Measurements from ENCODE around the gene LRP1B. TPM values are rescaled to one million over a fixed set of nuclear protein-coding genes. Genes with fewer than 3 reads are reported as not detected.
A peak's percentile ranks its signal among the peaks of the same experiment; 100 is the strongest.

Gene LRP1B
- polyA plus RNA-seq, 1 of the 3 experiments (the other 2 are of a cell fraction), result 0.28 TPM

DNA sequence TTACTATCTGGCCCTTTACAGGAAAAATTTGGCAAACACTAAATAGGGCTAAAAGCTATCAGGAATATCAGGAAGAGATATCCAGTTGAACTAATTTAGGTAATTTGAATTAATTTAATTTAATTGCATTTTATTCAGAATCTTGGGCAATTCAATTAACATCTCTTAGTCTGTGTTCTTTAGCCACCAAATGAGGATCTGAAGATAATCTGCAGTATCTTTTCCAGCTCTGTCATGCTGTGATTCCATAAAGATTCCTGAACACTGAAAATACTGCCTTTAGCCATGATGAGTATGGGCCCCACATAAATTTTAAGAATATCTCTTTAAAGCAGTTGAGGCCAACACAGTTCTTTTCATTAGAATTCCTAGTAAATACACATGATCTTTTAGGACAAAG, 1679.5 kb downstream of the LRP1B start:
- peaks cover 0 to 5% of the 10 kb centered on the region in 2 experiments; a peak in 1 of 4 replicates for H3K4me1 ChIP-seq (ENCODE audit: control insufficient read depth in 1 of 2, insufficient read depth in 2 of 2, low read depth in 1 of 2, low read length in 1 of 2)
- H2AFZ ChIP-seq (ENCODE audit: low read depth), result no peak overlapping the region
- H4K20me1 ChIP-seq (ENCODE audit: insufficient read depth), result no peaks in the 10 kb centered on the region
- no peak overlapping the region for H3K4me2 ChIP-seq
- TF ChIP-seq GATA2 (CRISPR knock-in tag; IDR thresholded peaks at IDR 0.05) (peak; percentile 27; the same call in 1 of the 2 replicates), RCOR1 (IDR thresholded peaks at IDR 0.05; ENCODE audit: low read length) (peak; percentile 79), EP300 (IDR thresholded peaks at IDR 0.05; ENCODE audit: borderline replicate concordance in 1 of 2, low read depth in 1 of 2, low read length in 1 of 2) (0 out of 4 replicates have a peak, but pooled peaks of 1 of the 2 experiments have one; percentile 29)
- TF ChIP-seq, protein P1, sequence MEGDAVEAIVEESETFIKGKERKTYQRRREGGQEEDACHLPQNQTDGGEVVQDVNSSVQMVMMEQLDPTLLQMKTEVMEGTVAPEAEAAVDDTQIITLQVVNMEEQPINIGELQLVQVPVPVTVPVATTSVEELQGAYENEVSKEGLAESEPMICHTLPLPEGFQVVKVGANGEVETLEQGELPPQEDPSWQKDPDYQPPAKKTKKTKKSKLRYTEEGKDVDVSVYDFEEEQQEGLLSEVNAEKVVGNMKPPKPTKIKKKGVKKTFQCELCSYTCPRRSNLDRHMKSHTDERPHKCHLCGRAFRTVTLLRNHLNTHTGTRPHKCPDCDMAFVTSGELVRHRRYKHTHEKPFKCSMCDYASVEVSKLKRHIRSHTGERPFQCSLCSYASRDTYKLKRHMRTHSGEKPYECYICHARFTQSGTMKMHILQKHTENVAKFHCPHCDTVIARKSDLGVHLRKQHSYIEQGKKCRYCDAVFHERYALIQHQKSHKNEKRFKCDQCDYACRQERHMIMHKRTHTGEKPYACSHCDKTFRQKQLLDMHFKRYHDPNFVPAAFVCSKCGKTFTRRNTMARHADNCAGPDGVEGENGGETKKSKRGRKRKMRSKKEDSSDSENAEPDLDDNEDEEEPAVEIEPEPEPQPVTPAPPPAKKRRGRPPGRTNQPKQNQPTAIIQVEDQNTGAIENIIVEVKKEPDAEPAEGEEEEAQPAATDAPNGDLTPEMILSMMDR (IDR thresholded peaks at IDR 0.05), result no peak
- no peaks in the 10 kb centered on the region for H3K9me2 ChIP-seq
- no peaks in the 10 kb centered on the region for H3K9me3 ChIP-seq
- H3F3A ChIP-seq (replicated peaks; ENCODE audit: insufficient read depth), result peaks cover 12% of the 10 kb centered on the region
- H3K27ac ChIP-seq (ENCODE audit: low read depth in 2 of 2, low read length in 1 of 2), result no peak overlapping the region
- no peak for DNase-seq
- ChIA-PET POLR2A (no interaction called here), CTCF (interaction anchor here (0.8 to 1.5 kb wide), 2 partner anchors 10 to 27 kb away, joined by 3 to 7 read pairs; no protein-coding TSS in a partner anchor)
- no peaks in the 10 kb centered on the region for H3K79me2 ChIP-seq (ENCODE audit: insufficient read depth)
- no peaks in the 10 kb centered on the region for H3K27me3 ChIP-seq (ENCODE audit: insufficient read depth)
- H3K9ac ChIP-seq, result no peak overlapping the region
- H3K4me3 ChIP-seq (ENCODE audit: low read depth in 2 of 2, low read length in 1 of 2), result no peak overlapping the region
- H3K36me3 ChIP-seq (replicated peaks in 1 of 2; ENCODE audit: control insufficient read depth in 1 of 2, insufficient read depth in 2 of 2, low read length in 1 of 2), result no peaks in the 10 kb centered on the region

DNA sequence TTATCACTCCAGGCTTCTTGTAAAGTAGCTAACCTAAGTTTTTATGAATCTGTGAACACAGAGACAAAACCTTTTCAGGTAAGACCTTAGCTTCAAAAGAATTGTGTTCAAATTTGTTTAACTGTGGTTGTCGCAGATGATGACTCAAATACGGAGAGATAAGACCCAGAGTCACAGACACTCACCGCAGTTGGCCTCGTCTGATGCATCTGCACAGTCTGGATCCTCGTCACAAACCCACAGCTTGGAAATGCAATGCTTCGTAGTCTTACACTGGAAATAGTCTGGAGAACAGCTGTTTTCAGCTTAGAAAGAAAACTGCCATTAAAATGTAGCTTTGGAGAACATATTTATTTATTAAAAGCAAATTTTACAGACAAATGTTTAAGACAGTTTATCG, 1688.5 kb downstream of the LRP1B start:
- Histone ChIP-seq H3F3A (replicated peaks; ENCODE audit: insufficient read depth) (no peaks in the 10 kb centered on the region), H3K4me1 (ENCODE audit: control insufficient read depth in 1 of 2, insufficient read depth in 2 of 2, low read depth in 1 of 2, low read length in 1 of 2) (peaks cover 5 to 26% of the 10 kb centered on the region in 2 experiments; a peak in 2 of 4 replicates), H3K4me2 (no peak overlapping the region), H3K36me3 (replicated peaks in 1 of 2; ENCODE audit: control insufficient read depth in 1 of 2, insufficient read depth in 2 of 2, low read length in 1 of 2) (no peaks in the 10 kb centered on the region), H3K4me3 (ENCODE audit: low read depth in 2 of 2, low read length in 1 of 2) (no peak overlapping the region), H2AFZ (ENCODE audit: low read depth) (peak overlapping the region; percentile 42; the same call in 1 of the 2 replicates), H3K9me3 (no peaks in the 10 kb centered on the region), H3K27me3 (ENCODE audit: insufficient read depth) (no peaks in the 10 kb centered on the region), H3K79me2 (ENCODE audit: insufficient read depth) (no peaks in the 10 kb centered on the region), H4K20me1 (ENCODE audit: insufficient read depth) (no peaks in the 10 kb centered on the region), H3K27ac (ENCODE audit: low read depth in 2 of 2, low read length in 1 of 2) (peak overlapping the region in 1 of 2 experiments; percentile 92; a peak in 2 of 4 replicates), H3K9ac (no peak overlapping the region), H3K9me2 (no peaks in the 10 kb centered on the region)
- DNase-seq, result peak; percentile 48
- TF ChIP-seq GATA2 (CRISPR knock-in tag; IDR thresholded peaks at IDR 0.05) (peak; percentile 74), RCOR1 (IDR thresholded peaks at IDR 0.05; ENCODE audit: low read length) (peak; percentile 95), TEAD4 (IDR thresholded peaks at IDR 0.05; ENCODE audit: borderline replicate concordance, insufficient read depth) (0 out of 2 replicates have a peak, but pooled peaks have one; percentile 8), TAF1 (IDR thresholded peaks at IDR 0.05; ENCODE audit: borderline replicate concordance, low read depth, low read length) (no peak), POLR2AphosphoS5 (IDR thresholded peaks at IDR 0.05; ENCODE audit: low read depth, low read length) (peak; percentile 50; the same call in 1 of the 2 replicates), CHD2 (IDR thresholded peaks at IDR 0.05; ENCODE audit: low read length, partially characterized antibody) (peak; percentile 78), TCF12 (IDR thresholded peaks at IDR 0.05) (peak; percentile 84), FOXJ3 (CRISPR knock-in tag; IDR thresholded peaks at IDR 0.05) (peak; percentile 72; the same call in 1 of the 2 replicates), RAD21 (IDR thresholded peaks at IDR 0.05; ENCODE audit: low read length) (no peak; the same call in 1 of the 2 replicates), EP300 (IDR thresholded peaks at IDR 0.05; ENCODE audit: borderline replicate concordance in 1 of 2, low read depth in 1 of 2, low read length in 1 of 2) (peak; percentile 13 to 90; a peak in 3 of 4 replicates), FOSL2 (IDR thresholded peaks at IDR 0.05; ENCODE audit: borderline replicate concordance, low read depth) (0 out of 2 replicates have a peak, but pooled peaks have one; percentile 7), JUND (IDR thresholded peaks at IDR 0.05) (peak; percentile 21; the same call in 1 of the 2 replicates)
- TF ChIP-seq, protein P2, sequence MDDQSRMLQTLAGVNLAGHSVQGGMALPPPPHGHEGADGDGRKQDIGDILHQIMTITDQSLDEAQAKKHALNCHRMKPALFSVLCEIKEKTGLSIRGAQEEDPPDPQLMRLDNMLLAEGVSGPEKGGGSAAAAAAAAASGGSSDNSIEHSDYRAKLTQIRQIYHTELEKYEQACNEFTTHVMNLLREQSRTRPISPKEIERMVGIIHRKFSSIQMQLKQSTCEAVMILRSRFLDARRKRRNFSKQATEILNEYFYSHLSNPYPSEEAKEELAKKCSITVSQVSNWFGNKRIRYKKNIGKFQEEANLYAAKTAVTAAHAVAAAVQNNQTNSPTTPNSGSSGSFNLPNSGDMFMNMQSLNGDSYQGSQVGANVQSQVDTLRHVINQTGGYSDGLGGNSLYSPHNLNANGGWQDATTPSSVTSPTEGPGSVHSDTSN (IDR thresholded peaks at IDR 0.05), result peak; percentile 67
- TF ChIP-seq, protein P1 (IDR thresholded peaks at IDR 0.05), result no peak
- TF ChIP-seq, protein P3, sequence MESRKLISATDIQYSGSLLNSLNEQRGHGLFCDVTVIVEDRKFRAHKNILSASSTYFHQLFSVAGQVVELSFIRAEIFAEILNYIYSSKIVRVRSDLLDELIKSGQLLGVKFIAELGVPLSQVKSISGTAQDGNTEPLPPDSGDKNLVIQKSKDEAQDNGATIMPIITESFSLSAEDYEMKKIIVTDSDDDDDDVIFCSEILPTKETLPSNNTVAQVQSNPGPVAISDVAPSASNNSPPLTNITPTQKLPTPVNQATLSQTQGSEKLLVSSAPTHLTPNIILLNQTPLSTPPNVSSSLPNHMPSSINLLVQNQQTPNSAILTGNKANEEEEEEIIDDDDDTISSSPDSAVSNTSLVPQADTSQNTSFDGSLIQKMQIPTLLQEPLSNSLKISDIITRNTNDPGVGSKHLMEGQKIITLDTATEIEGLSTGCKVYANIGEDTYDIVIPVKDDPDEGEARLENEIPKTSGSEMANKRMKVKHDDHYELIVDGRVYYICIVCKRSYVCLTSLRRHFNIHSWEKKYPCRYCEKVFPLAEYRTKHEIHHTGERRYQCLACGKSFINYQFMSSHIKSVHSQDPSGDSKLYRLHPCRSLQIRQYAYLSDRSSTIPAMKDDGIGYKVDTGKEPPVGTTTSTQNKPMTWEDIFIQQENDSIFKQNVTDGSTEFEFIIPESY (IDR thresholded peaks at IDR 0.05; ENCODE audit: borderline replicate concordance, low read depth), result no peak
- CTCF ChIA-PET, result interaction anchor here (1.7 kb wide), 1 partner anchor 422 kb away, joined by 6 read pairs; no protein-coding TSS in a partner anchor
- WGBS (ENCODE audit: low lambda C conversion rate), result 13% methylated on average over 7 of the region's 7 CpGs
- POLR2A ChIA-PET, result no interaction called here
